HEK293T (cell line): ENCODE measurements around the gene PLA2G4B.

Experiments
- ARNT ChIP-seq: fragments of 450-650 bp; IDR thresholded peaks from 2 replicates; pipeline ENCODE4 v1.6.1; 2017; ENCODE audit warnings: mild to moderate bottlenecking
- BHLHE40 ChIP-seq: fragments of 450-650 bp; IDR thresholded peaks from 2 replicates; pipeline ENCODE4 v1.6.1; 2016; ENCODE audit warnings: mild to moderate bottlenecking, moderate library complexity, borderline replicate concordance
- CTBP1 ChIP-seq: fragments of 450-650 bp; IDR thresholded peaks from 2 replicates; pipeline ENCODE4 v1.6.1; 2016; ENCODE audit warnings: borderline replicate concordance
- FOXA1 ChIP-seq: fragments of 450-650 bp; IDR thresholded peaks from 2 replicates; pipeline ENCODE4 v1.6.1; 2016; ENCODE audit warnings: mild to moderate bottlenecking
- NFRKB ChIP-seq: fragments of 450-650 bp; IDR thresholded peaks from 2 replicates; pipeline ENCODE4 v1.6.1; 2016; ENCODE audit warnings: mild to moderate bottlenecking, moderate library complexity
- SP1 ChIP-seq: fragments of 450-650 bp; IDR thresholded peaks from 2 replicates; pipeline ENCODE4 v1.6.1; 2017
- TF ChIP-seq, protein P1 (sequence below): fragments of 450-650 bp; IDR thresholded peaks from 2 replicates; pipeline ENCODE4 v1.6.1; 2016

DNA sequence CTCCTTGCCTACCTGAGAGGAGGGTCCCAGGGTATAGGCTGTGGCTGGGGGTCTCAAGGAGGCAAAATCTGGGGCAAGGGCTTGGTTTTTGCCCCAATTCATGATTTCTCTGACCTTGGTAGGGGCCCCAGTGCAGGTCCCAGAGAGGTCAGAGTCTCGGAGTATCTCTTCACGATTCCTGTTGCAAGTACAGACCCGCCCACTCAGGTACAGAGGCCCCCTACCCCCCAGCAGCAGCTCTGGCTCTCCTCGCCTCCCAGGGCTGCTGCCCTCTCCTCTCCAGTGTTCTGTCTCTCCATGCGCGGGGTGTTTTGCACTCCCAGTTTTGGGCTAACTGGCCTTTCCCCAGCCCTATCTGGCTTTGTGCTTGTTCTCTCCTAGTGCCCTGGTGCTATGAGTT is 16.2 kb upstream of the PLA2G4B start:
- no peak for TF ChIP-seq CTBP1
- TF ChIP-seq NFRKB: no peak
- TF ChIP-seq, protein P1, sequence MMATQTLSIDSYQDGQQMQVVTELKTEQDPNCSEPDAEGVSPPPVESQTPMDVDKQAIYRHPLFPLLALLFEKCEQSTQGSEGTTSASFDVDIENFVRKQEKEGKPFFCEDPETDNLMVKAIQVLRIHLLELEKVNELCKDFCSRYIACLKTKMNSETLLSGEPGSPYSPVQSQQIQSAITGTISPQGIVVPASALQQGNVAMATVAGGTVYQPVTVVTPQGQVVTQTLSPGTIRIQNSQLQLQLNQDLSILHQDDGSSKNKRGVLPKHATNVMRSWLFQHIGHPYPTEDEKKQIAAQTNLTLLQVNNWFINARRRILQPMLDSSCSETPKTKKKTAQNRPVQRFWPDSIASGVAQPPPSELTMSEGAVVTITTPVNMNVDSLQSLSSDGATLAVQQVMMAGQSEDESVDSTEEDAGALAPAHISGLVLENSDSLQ: no peak
- TF ChIP-seq FOXA1: no peak
- no peak for TF ChIP-seq SP1
- TF ChIP-seq ARNT: no peak
- TF ChIP-seq BHLHE40: no peak
